Body of pancreas (tissue), 4 donors: ENCODE results near the gene GPS1.

Source experiments
- CTCF ChIP-seq, 7 experiments: fragments of 450-650 bp in 4 of 7; fragments of 200-600 bp in 3 of 7; sonication (generic) in 3 of 7; IDR thresholded peaks; one replicate each; pipeline ENCODE4 v1.5.1; 2016 to 2019; ENCODE audit warnings: antibody characterized with exemption in 7 of 7
- POLR2A ChIP-seq, 3 donors: fragments of 450-650 bp; IDR thresholded peaks; one replicate each; pipeline ENCODE4 v1.6.1; 2016; ENCODE audit warnings: antibody characterized with exemption in 3 of 3, mild to moderate bottlenecking in 2 of 3

- TF ChIP-seq CTCF (IDR thresholded peaks at IDR 0.05) = no peak
- TF ChIP-seq POLR2A (IDR thresholded peaks at IDR 0.05) = no peak
These were observed 53.8 kb downstream of the GPS1 start for GRCh38 chr17:82105417-82105881.
